Stomach (tissue), 4 donors: ENCODE results near the gene CEACAM6.
"Not testable (repeated sequence)": the region's sequence is repeated elsewhere in the genome, so short reads cannot be mapped to it uniquely, and the experiment has no call there.

Experiments
- CTCF ChIP-seq, 7 experiments: fragments of 450-650 bp in 4 of 7; fragments of 200-600 bp in 3 of 7; sonication (generic) in 3 of 7; IDR thresholded peaks; one replicate each; pipeline ENCODE4 v1.5.1; 2016 to 2019; ENCODE audit warnings: antibody characterized with exemption in 7 of 7, control low read depth in 2 of 7, mild to moderate bottlenecking in 1 of 7
- EP300 ChIP-seq: sonication (generic); formaldehyde crosslinking; IDR thresholded peaks from one replicate; pipeline ENCODE4 v1.6.1; 2017; ENCODE audit warnings: antibody characterized with exemption
- POLR2A ChIP-seq, 4 donors: fragments of 450-650 bp; IDR thresholded peaks; one replicate each; pipeline ENCODE4 v1.6.1; 2016; ENCODE audit warnings: antibody characterized with exemption in 4 of 4, control low read depth in 2 of 4, mild to moderate bottlenecking in 1 of 4, moderate library complexity in 1 of 4
- POLR2AphosphoS5 ChIP-seq, 3 donors: sonication (generic); formaldehyde crosslinking; IDR thresholded peaks; one replicate each; pipeline ENCODE4 v1.6.1; 2016; ENCODE audit warnings: antibody characterized with exemption in 3 of 3

- TF ChIP-seq POLR2A (IDR thresholded peaks at IDR 0.05); CTCF (IDR thresholded peaks at IDR 0.05); EP300: not testable (repeated sequence)
- TF ChIP-seq POLR2AphosphoS5 (IDR thresholded peaks at IDR 0.05): peak in 2 of 3 donors; percentile 22 to 40
Measured at GRCh38 chr19:41750248-41751134, 4.8 kb upstream of the CEACAM6 start.
